Endothelial cell of hepatic sinusoid (primary cell): ENCODE measurements around the gene MLXIP.

Experiments used
- in situ Hi-C: cut with HindIII; loops from 2 replicates; pipeline ENCODE4 v1.10.0; 2017; ENCODE audit warnings: low sequenced_read_pairs

Gene MLXIP

GRCh38 chr12:122079033-122079531 lies 526 bp downstream of the MLXIP start:
- in situ Hi-C loops, result no loop called here

GRCh38 chr12:122079532-122080081 lies 1.1 kb downstream of the MLXIP start:
- in situ Hi-C loops, result loop anchor here (5.0 kb wide), 1 partner anchor 38 kb away; no protein-coding TSS in a partner anchor

GRCh38 chr12:122080149-122081082 lies 1.9 kb downstream of the MLXIP start:
- in situ Hi-C loops, result loop anchor here (5.0 kb wide), 1 partner anchor 37 kb away; no protein-coding TSS in a partner anchor

GRCh38 chr12:122081083-122081696 lies 2.6 kb downstream of the MLXIP start:
- in situ Hi-C loops, result loop anchor here (5.0 kb wide), 1 partner anchor 36 kb away; no protein-coding TSS in a partner anchor

GRCh38 chr12:122081697-122082221 lies 3.2 kb downstream of the MLXIP start:
- in situ Hi-C loops, result loop anchor here (5.0 kb wide), 1 partner anchor 36 kb away; no protein-coding TSS in a partner anchor

- in situ Hi-C loops, result loop anchor here (5.0 kb wide), 1 partner anchor 35 kb away; no protein-coding TSS in a partner anchor
These were observed 4.2 kb downstream of the MLXIP start for GRCh38 chr12:122082621-122083356.

- in situ Hi-C loops, result loop anchor here (5.0 kb wide), 1 partner anchor 32 kb away; no protein-coding TSS in a partner anchor
These were observed 6.4 kb downstream of the MLXIP start for GRCh38 chr12:122084857-122085405.

- in situ Hi-C loops, result no loop called here
These were observed 7.0 kb downstream of the MLXIP start for GRCh38 chr12:122085591-122085990.

- in situ Hi-C loops, result no loop called here
These were observed 7.6 kb downstream of the MLXIP start for GRCh38 chr12:122086116-122086515.

GRCh38 chr12:122086641-122087285 lies 8.2 kb downstream of the MLXIP start:
- in situ Hi-C loops, result no loop called here

- in situ Hi-C loops, result no loop called here
These were observed 9.0 kb downstream of the MLXIP start for GRCh38 chr12:122087431-122088178.

GRCh38 chr12:122088179-122088810 lies 9.7 kb downstream of the MLXIP start:
- in situ Hi-C loops, result no loop called here

GRCh38 chr12:122089077-122089476 lies 10.5 kb downstream of the MLXIP start:
- in situ Hi-C loops, result no loop called here

GRCh38 chr12:122090759-122091515 lies 12.4 kb downstream of the MLXIP start:
- in situ Hi-C loops, result no loop called here

GRCh38 chr12:122093098-122093883 lies 14.7 kb downstream of the MLXIP start:
- in situ Hi-C loops, result no loop called here

- in situ Hi-C loops, result no loop called here
These were observed 15.7 kb downstream of the MLXIP start for GRCh38 chr12:122094137-122094734.
